H1 (cell line): ENCODE measurements around the gene TUBGCP3. TPM values are rescaled to one million over a fixed set of nuclear protein-coding genes. Genes with fewer than 3 reads are reported as not detected.

Experiments
- polyA plus RNA-seq, 7 experiments: library from polyadenylated mRNA; depleted of rRNA in 3 of 7; stranded (reverse) in 5 of 7; unstranded in 2 of 7; fragments of >200 nt in 5 of 7; fragments of 200-250 nt in 2 of 7; gene quantifications; 1 replicate in 5 of 7; 2 replicates in 1 of 7; 4 replicates in 1 of 7; pipeline versions ENCODE4 v1.2.1 to v1.2.3, GENCODE V29; 2011 to 2013; ENCODE audit warnings: missing spikeins in 2 of 7, mixed read lengths in 2 of 7
- total RNA-seq: library from RNA; stranded (reverse); fragmentation: NEBNext Ultra II Directional; extraction: Animal tissue kit (Norgen Biotek cat#: 25700); gene quantifications from 2 replicates; pipeline ENCODE4 v1.2.1, GENCODE V29; 2021
- TF ChIP-seq, protein P1 (sequence below): fragments of 300-600 bp; sonication (generic); IDR thresholded peaks from 2 replicates; pipeline ENCODE4 v1.7.1; 2012; ENCODE audit warnings: low read length, moderate library complexity, mild to moderate bottlenecking, inconsistent platforms; ENCODE audit not compliant: insufficient replicate concordance

Gene TUBGCP3
- total and polyA plus RNA-seq, 2 of the 8 experiments (the other 6 are each of a cell fraction or from before 2014, with no cell fraction given), result 27.0 to 31.7 TPM

GRCh38 chr13:112489199-112489598 is 98.8 kb downstream of the TUBGCP3 start (continued):
- TF ChIP-seq, protein P1, sequence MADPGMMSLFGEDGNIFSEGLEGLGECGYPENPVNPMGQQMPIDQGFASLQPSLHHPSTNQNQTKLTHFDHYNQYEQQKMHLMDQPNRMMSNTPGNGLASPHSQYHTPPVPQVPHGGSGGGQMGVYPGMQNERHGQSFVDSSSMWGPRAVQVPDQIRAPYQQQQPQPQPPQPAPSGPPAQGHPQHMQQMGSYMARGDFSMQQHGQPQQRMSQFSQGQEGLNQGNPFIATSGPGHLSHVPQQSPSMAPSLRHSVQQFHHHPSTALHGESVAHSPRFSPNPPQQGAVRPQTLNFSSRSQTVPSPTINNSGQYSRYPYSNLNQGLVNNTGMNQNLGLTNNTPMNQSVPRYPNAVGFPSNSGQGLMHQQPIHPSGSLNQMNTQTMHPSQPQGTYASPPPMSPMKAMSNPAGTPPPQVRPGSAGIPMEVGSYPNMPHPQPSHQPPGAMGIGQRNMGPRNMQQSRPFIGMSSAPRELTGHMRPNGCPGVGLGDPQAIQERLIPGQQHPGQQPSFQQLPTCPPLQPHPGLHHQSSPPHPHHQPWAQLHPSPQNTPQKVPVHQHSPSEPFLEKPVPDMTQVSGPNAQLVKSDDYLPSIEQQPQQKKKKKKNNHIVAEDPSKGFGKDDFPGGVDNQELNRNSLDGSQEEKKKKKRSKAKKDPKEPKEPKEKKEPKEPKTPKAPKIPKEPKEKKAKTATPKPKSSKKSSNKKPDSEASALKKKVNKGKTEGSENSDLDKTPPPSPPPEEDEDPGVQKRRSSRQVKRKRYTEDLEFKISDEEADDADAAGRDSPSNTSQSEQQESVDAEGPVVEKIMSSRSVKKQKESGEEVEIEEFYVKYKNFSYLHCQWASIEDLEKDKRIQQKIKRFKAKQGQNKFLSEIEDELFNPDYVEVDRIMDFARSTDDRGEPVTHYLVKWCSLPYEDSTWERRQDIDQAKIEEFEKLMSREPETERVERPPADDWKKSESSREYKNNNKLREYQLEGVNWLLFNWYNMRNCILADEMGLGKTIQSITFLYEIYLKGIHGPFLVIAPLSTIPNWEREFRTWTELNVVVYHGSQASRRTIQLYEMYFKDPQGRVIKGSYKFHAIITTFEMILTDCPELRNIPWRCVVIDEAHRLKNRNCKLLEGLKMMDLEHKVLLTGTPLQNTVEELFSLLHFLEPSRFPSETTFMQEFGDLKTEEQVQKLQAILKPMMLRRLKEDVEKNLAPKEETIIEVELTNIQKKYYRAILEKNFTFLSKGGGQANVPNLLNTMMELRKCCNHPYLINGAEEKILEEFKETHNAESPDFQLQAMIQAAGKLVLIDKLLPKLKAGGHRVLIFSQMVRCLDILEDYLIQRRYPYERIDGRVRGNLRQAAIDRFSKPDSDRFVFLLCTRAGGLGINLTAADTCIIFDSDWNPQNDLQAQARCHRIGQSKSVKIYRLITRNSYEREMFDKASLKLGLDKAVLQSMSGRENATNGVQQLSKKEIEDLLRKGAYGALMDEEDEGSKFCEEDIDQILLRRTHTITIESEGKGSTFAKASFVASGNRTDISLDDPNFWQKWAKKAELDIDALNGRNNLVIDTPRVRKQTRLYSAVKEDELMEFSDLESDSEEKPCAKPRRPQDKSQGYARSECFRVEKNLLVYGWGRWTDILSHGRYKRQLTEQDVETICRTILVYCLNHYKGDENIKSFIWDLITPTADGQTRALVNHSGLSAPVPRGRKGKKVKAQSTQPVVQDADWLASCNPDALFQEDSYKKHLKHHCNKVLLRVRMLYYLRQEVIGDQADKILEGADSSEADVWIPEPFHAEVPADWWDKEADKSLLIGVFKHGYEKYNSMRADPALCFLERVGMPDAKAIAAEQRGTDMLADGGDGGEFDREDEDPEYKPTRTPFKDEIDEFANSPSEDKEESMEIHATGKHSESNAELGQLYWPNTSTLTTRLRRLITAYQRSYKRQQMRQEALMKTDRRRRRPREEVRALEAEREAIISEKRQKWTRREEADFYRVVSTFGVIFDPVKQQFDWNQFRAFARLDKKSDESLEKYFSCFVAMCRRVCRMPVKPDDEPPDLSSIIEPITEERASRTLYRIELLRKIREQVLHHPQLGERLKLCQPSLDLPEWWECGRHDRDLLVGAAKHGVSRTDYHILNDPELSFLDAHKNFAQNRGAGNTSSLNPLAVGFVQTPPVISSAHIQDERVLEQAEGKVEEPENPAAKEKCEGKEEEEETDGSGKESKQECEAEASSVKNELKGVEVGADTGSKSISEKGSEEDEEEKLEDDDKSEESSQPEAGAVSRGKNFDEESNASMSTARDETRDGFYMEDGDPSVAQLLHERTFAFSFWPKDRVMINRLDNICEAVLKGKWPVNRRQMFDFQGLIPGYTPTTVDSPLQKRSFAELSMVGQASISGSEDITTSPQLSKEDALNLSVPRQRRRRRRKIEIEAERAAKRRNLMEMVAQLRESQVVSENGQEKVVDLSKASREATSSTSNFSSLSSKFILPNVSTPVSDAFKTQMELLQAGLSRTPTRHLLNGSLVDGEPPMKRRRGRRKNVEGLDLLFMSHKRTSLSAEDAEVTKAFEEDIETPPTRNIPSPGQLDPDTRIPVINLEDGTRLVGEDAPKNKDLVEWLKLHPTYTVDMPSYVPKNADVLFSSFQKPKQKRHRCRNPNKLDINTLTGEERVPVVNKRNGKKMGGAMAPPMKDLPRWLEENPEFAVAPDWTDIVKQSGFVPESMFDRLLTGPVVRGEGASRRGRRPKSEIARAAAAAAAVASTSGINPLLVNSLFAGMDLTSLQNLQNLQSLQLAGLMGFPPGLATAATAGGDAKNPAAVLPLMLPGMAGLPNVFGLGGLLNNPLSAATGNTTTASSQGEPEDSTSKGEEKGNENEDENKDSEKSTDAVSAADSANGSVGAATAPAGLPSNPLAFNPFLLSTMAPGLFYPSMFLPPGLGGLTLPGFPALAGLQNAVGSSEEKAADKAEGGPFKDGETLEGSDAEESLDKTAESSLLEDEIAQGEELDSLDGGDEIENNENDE, result no peak
